ENCODE results near the gene SERPINF2. TPM values are rescaled to one million over a fixed set of nuclear protein-coding genes. Genes with fewer than 3 reads are reported as not detected.

The SERPINF2 gene
- total and polyA plus RNA-seq, 4 donors: 13.7 to 78.9 (median 58.0) TPM

- H3K27ac ChIP-seq (ENCODE audit: low read depth in 1 of 2, low read length in 1 of 2): no peak overlapping the region
- 94 to 95% methylated on average over 21 of the region's 21 CpGs for WGBS, 2 donors
- DNase-seq: no peak
- no peak for ATAC-seq (ENCODE audit: insufficient read depth, low FRiP score)
- H3K4me1 ChIP-seq (ENCODE audit: control insufficient read depth in 5 of 5, insufficient read depth in 5 of 5, low read length in 5 of 5): peaks cover 0 to 24% (median 12%) of the 10 kb centered on the region in 5 donors
- TF ChIP-seq, protein P1, sequence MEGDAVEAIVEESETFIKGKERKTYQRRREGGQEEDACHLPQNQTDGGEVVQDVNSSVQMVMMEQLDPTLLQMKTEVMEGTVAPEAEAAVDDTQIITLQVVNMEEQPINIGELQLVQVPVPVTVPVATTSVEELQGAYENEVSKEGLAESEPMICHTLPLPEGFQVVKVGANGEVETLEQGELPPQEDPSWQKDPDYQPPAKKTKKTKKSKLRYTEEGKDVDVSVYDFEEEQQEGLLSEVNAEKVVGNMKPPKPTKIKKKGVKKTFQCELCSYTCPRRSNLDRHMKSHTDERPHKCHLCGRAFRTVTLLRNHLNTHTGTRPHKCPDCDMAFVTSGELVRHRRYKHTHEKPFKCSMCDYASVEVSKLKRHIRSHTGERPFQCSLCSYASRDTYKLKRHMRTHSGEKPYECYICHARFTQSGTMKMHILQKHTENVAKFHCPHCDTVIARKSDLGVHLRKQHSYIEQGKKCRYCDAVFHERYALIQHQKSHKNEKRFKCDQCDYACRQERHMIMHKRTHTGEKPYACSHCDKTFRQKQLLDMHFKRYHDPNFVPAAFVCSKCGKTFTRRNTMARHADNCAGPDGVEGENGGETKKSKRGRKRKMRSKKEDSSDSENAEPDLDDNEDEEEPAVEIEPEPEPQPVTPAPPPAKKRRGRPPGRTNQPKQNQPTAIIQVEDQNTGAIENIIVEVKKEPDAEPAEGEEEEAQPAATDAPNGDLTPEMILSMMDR (IDR thresholded peaks at IDR 0.05; ENCODE audit: control extremely low read depth, extremely low read depth): no peak
- H3K9ac ChIP-seq (ENCODE audit: insufficient read depth in 1 of 2, low read length in 2 of 2): peak overlapping the region; percentile 11 to 55
- H3K9me3 ChIP-seq (ENCODE audit: control insufficient read depth in 4 of 4, insufficient read depth in 3 of 4, low read length in 3 of 4): no peaks in the 10 kb centered on the region
- no peaks in the 10 kb centered on the region for H3K27me3 ChIP-seq (ENCODE audit: control insufficient read depth in 3 of 3, insufficient read depth in 3 of 3, low read length in 2 of 3)
- no peak overlapping the region for H3K4me3 ChIP-seq
- H3K36me3 ChIP-seq (ENCODE audit: control insufficient read depth in 4 of 4, insufficient read depth in 4 of 4, low read length in 4 of 4): peaks cover 4 to 15% (median 8%) of the 10 kb centered on the region in 4 donors
These were observed 31.9 kb downstream of the SERPINF2 start for GRCh38 chr17:1774390-1775176.

DNA sequence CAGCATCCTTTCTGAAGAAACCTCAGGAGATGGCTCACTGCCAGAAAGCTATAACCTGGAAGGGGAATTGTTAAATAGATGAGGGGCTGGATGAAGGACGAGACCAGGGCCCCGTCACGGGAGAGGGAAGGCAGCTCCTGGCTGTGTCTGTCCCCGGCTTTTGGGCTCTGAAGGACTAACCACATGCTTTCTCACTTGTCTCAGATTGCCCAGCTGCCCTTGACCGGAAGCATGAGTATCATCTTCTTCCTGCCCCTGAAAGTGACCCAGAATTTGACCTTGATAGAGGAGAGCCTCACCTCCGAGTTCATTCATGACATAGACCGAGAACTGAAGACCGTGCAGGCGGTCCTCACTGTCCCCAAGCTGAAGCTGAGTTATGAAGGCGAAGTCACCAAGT is 33.7 kb downstream of the SERPINF2 start:
- no peaks in the 10 kb centered on the region for H3K9me3 ChIP-seq (ENCODE audit: control insufficient read depth in 4 of 4, insufficient read depth in 3 of 4, low read length in 3 of 4)
- WGBS, 2 donors: 92 to 96% methylated on average over 10 of the region's 10 CpGs

GRCh38 chr17:1776857-1777256 is 34.2 kb downstream of the SERPINF2 start:
- TF ChIP-seq, protein P1 (IDR thresholded peaks at IDR 0.05; ENCODE audit: control extremely low read depth, extremely low read depth): no peak
- H3K9ac ChIP-seq (ENCODE audit: insufficient read depth in 1 of 2, low read length in 2 of 2): no peak overlapping the region

More for the DNA sequence above, 33.7 kb downstream of the SERPINF2 start:
- ATAC-seq (ENCODE audit: insufficient read depth, low FRiP score) (no peak), DNase-seq (no peak)
- TF ChIP-seq, protein P1 (IDR thresholded peaks at IDR 0.05; ENCODE audit: control extremely low read depth, extremely low read depth): no peak
- Histone ChIP-seq H3K4me1 (ENCODE audit: control insufficient read depth in 5 of 5, insufficient read depth in 5 of 5, low read length in 5 of 5) (peaks cover 0 to 26% (median 17%) of the 10 kb centered on the region in 5 donors), H3K4me3 (no peak overlapping the region), H3K27ac (ENCODE audit: low read depth in 1 of 2, low read length in 1 of 2) (peak overlapping the region in 1 of 2 donors; percentile 17), H3K9ac (ENCODE audit: insufficient read depth in 1 of 2, low read length in 2 of 2) (no peak overlapping the region), H3K36me3 (ENCODE audit: control insufficient read depth in 4 of 4, insufficient read depth in 4 of 4, low read length in 4 of 4) (peaks cover 4 to 19% (median 10%) of the 10 kb centered on the region in 4 donors), H3K27me3 (ENCODE audit: control insufficient read depth in 3 of 3, insufficient read depth in 3 of 3, low read length in 2 of 3) (no peaks in the 10 kb centered on the region)

More at GRCh38 chr17:1776857-1777256, 34.2 kb downstream of the SERPINF2 start:
- WGBS, 2 donors: 78 to 94% methylated on average over 7 of the region's 7 CpGs
- DNase-seq (no peak), ATAC-seq (ENCODE audit: insufficient read depth, low FRiP score) (no peak)
- H3K36me3 ChIP-seq (ENCODE audit: control insufficient read depth in 4 of 4, insufficient read depth in 4 of 4, low read length in 4 of 4): peaks cover 4 to 21% (median 11%) of the 10 kb centered on the region in 4 donors
- H3K4me3 ChIP-seq: no peak overlapping the region
- H3K4me1 ChIP-seq (ENCODE audit: control insufficient read depth in 5 of 5, insufficient read depth in 5 of 5, low read length in 5 of 5): peaks cover 0 to 26% (median 17%) of the 10 kb centered on the region in 5 donors
- no peaks in the 10 kb centered on the region for H3K9me3 ChIP-seq (ENCODE audit: control insufficient read depth in 4 of 4, insufficient read depth in 3 of 4, low read length in 3 of 4)
- no peaks in the 10 kb centered on the region for H3K27me3 ChIP-seq (ENCODE audit: control insufficient read depth in 3 of 3, insufficient read depth in 3 of 3, low read length in 2 of 3)
- H3K27ac ChIP-seq (ENCODE audit: low read depth in 1 of 2, low read length in 1 of 2): peak overlapping the region in 1 of 2 donors; percentile 17
